ENCODE results near the gene CCDC12.
"Not testable (repeated sequence)": the region's sequence is repeated elsewhere in the genome, so short reads cannot be mapped to it uniquely, and the experiment has no call there.

The CCDC12 gene

GRCh38 chr3:46981932-46982471 lies 5.5 kb upstream of the CCDC12 start:
- DNase-seq, result no peak

- no peak for DNase-seq
These were observed 3.5 kb upstream of the CCDC12 start for GRCh38 chr3:46979958-46980497.

DNA sequence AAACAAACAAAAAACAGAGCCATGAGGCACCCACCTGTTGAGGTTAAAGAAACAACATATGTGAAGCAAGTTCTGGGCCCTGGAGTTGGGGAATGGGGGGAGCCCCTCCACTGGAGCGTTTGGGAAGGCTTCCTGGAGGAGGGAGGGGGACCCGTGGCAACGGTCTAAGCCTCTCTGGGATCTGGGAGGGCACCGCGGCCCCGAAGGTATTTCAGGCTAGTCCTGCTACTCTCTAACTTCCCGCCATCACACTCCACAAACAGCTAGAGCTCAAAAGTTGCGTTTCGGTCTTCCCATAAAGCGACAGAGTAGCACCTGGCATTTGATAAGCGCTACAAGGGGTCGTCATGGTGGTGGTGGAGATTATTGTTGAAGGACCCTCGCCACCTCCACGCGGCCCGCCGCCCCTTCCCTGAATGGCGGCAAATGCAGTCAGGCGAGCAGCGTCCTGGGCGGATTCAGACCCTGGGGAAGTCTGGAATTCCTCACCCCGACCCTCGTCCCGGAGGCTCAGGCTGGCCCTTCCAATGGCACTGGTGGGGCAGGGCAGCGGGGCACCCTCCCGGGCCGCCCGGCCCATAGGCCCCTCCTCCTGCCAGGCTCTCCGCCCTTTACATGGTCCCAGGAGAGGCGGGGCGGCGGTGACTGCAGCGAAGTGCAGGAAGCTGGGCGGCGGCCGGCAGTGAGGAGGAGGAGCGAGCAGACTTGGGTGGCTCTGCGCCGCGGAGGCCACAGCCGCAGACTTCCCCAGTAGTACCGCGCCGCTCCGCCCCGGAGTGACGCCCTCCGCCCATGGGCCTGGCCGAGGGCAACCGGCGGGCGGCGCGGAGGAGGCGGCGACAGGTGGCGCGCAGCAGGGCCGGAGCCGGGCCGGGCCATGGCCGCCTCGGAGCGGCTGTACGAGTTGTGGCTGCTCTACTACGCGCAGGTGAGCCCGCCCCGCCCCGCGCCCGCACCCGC lies 2.7 kb upstream of the CCDC12 start, which contains the start of gene NBEAL2:
Gene NBEAL2, plus strand, starts transcription at position 682 of the 960 bp plus-strand sequence. Its CDS starts 196 bp downstream, at position 878.
- peak in 52 of 56 donors; percentile 11 to 82 (median 54) for DNase-seq

DNA sequence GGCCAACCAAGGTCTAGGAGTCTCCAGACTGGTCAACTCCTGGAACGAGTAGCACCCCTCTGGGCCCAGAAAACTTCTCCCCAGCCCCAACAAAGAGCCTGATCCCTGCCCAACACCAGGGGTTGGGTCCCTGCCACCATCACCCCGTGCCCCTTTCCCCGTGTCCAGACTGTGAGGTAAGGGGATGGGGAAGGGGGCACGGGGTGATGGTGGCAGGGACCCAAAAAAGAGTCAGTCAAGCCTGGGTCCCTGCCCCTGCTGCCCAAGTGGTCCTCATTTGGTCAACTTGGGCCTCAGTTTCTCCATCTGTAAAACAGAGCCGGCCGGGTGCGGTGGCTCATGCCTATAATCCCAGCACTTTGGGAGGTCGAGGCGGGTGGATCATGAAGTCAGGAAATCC lies 1.8 kb upstream of the CCDC12 start:
- no peak for DNase-seq

DNA sequence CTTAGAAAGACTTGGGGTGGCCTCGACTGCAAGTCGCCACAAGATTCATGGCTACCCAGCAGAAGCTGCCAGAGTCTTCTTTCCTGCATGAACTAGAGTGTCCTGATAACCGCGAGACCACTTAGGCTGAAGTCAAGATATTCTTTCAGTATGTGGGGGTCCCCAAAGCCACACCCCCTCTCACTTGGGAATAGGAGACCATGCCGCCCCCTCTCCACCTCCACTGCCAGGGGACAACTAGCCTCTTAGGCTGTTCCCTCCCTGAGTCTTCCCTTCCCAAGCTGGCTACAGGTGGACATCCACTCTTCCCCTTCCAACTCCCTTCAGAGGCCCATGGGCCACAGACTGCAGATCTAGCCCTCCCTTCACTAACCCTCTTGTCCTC lies 1.3 kb upstream of the CCDC12 start:
- no peak for DNase-seq

GRCh38 chr3:46974421-46975171 lies 1.9 kb downstream of the CCDC12 start:
- no peak for DNase-seq

- DNase-seq, result no peak
These were observed 4.1 kb downstream of the CCDC12 start for GRCh38 chr3:46972396-46972795.

DNA sequence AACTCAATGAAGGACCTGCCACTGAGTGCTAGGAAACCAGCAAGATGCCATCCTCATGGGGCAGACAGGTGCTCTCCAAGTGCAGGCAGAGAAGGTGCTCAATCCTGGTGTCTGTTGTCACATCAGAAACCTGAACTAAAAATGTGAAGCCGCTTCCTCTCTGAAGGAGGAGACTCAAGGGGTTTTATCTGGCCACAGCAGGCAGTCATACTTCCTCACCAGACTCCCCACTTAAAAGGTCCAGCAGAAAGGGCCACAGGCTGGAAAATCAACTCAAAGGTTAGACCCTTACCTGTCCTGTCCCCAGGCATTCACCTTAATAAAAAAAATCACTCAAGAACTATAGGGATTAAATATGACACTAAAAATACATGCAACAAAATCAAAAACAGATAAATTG lies 4.8 kb downstream of the CCDC12 start:
- DNase-seq, result no peak

DNA sequence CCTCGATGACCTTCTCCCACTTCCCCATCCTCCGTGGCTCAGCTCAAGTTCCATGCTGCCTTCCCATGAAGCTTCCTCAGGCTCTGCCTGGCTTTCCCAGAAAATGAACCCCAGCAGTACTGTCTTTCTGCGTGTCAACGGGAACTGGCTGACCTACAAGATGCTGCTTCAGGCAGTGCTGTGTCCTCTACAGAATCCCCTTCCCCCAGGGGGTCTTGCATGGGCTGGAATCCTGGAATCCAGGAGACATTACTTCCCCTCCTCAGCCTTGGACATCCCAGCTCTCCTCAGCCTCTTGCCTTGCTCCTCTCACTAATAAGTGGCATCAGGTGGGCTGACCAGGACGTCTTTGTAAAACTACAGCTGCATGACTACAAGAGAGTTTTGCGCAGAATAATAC lies 5.4 kb downstream of the CCDC12 start:
- DNase-seq, result no peak

- DNase-seq, result peak in 1 of 56 donors; percentile 12
These were observed 6.0 kb downstream of the CCDC12 start for GRCh38 chr3:46970391-46971091.

- DNase-seq, result no peak
These were observed 7.6 kb downstream of the CCDC12 start for GRCh38 chr3:46968783-46969428.

DNA sequence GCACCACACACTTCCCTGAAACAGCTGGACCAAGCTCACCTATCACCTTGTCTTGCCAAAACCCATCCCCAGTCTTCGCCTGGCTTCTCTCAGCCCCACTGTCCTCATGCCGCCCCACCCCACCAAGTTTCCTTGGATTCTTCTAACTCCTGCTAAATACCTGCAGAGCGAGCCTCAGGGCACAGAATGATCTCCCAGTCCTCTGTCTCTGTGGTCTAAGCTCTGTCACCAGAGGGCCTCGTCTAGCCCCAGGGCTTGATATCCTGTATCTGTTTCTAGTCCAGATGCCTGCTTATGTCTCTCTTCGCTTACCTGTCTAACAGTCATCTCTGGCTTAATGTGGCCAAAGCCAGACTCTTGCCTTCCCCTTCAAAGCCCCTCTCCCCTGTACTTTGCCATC lies 9.7 kb downstream of the CCDC12 start:
- no peak for DNase-seq

DNA sequence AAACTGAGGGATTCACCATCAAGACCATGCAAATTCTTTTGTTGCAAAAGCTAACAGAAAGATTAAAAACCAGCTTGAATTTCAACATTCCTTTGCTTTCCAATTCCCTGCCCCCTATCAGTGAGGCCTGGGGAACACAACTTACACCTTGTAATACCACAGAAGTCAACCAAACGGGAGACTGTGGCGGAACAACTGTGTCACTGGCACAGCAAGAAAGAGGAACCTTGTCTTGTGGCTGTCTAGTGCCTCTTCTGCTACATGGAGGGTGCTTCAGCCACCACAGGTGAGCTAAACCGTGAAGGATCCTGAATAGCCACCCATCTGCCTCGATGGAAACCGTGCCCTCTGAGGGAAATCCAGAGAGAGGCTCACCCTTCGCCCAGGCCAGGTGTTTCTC lies 11.4 kb downstream of the CCDC12 start:
- no peak for DNase-seq

DNA sequence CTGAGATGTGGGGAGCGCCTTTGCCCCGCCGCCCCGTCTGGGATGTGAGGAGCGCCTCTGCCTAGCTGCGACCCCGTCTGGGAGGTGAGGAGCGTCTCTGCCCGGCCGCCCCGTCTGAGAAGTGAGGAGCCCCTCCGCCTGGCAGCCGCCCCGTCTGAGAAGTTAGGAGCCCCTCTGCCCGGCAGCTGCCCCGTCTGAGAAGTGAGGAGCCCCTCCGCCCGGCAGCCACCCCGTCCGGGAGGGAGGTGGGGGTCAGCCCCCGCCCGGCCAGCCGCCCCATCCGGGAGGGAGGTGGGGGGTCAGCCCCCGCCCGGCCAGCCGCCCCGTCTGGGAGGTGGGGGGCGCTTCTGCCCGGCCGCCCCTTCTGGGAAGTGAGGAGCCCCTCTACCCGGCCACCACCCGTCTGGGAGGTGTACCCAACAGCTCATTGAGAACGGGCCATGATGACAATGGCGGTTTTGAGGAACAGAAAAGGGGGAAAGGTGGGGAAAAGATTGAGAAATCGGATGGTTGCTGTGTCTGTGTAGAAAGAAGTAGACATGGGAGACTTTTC lies 12.4 kb downstream of the CCDC12 start:
- not testable (repeated sequence) for DNase-seq

- DNase-seq, result no peak
These were observed 13.6 kb downstream of the CCDC12 start for GRCh38 chr3:46962990-46963389.

GRCh38 chr3:46962427-46962826 lies 14.1 kb downstream of the CCDC12 start:
- no peak for DNase-seq

- DNase-seq, result no peak
These were observed 15.7 kb downstream of the CCDC12 start for GRCh38 chr3:46960835-46961234.

GRCh38 chr3:46960081-46960701 lies 16.4 kb downstream of the CCDC12 start:
- DNase-seq, result peak in 1 of 56 donors; percentile 13

DNA sequence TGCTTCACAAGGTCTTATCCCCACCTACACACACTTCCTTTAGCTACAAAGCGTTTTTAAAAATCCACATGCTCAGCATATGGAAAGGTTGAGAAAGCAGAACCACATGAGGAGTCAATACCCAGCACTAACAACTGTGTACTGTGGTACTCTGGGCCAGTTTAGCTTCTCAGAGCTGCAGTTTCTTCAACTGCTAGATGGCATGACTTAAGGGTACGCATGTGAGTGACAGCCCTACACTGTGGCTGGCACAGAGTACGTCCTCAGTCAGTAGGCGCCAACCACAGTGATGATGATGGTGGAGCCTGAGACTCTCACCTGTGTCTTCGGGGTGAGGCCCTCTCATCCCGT lies 17.4 kb downstream of the CCDC12 start:
- DNase-seq, result no peak

All from nucleus accumbens (tissue), 56 donors.